ENCODE measurements around the gene PHF3.

Gene PHF3

GRCh38 chr6:63644668-63645326 is 9.2 kb downstream of the PHF3 start:
- DNase-seq = no peak

- DNase-seq = no peak
Measured at GRCh38 chr6:63649269-63649668, 13.7 kb downstream of the PHF3 start.

GRCh38 chr6:63649847-63650265 is 14.3 kb downstream of the PHF3 start:
- DNase-seq = no peak

- DNase-seq = no peak
Measured at GRCh38 chr6:63652980-63653379, 17.4 kb downstream of the PHF3 start.

- DNase-seq = no peak
Measured at GRCh38 chr6:63660757-63661156, 25.2 kb downstream of the PHF3 start.

- DNase-seq = no peak
Measured at GRCh38 chr6:63661769-63662168, 26.2 kb downstream of the PHF3 start.

GRCh38 chr6:63663147-63663955 is 27.7 kb downstream of the PHF3 start:
- DNase-seq = peak; percentile 76

GRCh38 chr6:63663956-63664281 is 28.3 kb downstream of the PHF3 start:
- no peak for DNase-seq

GRCh38 chr6:63671098-63671754 is 35.6 kb downstream of the PHF3 start:
- no peak for DNase-seq

- no peak for DNase-seq
Measured at GRCh38 chr6:63672582-63673129, 37.1 kb downstream of the PHF3 start.

- no peak for DNase-seq
Measured at GRCh38 chr6:63673692-63674091, 38.1 kb downstream of the PHF3 start.

- DNase-seq = no peak
Measured at GRCh38 chr6:63674635-63675034, 39.0 kb downstream of the PHF3 start.

- no peak for DNase-seq
Measured at GRCh38 chr6:63675138-63675537, 39.5 kb downstream of the PHF3 start.

GRCh38 chr6:63676412-63677114 is 41.0 kb downstream of the PHF3 start:
- DNase-seq = peak; percentile 3

GRCh38 chr6:63677282-63677681 is 41.7 kb downstream of the PHF3 start:
- DNase-seq = peak; percentile 32

GRCh38 chr6:63683071-63683603 is 47.5 kb downstream of the PHF3 start:
- no peak for DNase-seq

GRCh38 chr6:63685446-63686379 is 50.1 kb downstream of the PHF3 start:
- DNase-seq = no peak

- DNase-seq = no peak
Measured at GRCh38 chr6:63689421-63689820, 53.8 kb downstream of the PHF3 start.

- no peak for DNase-seq
Measured at GRCh38 chr6:63690221-63690620, 54.6 kb downstream of the PHF3 start.

GRCh38 chr6:63705707-63706106 is 70.1 kb downstream of the PHF3 start:
- DNase-seq = no peak

- no peak for DNase-seq
Measured at GRCh38 chr6:63706630-63707029, 71.0 kb downstream of the PHF3 start.

Measured in fibroblast of skin of abdomen (primary cell).